ENCODE data around the gene DLK1. TPM values are rescaled to one million over a fixed set of nuclear protein-coding genes. Genes with fewer than 3 reads are reported as not detected.

The DLK1 gene
- polyA plus RNA-seq, 1 of the 3 experiments (the other 2 are of a cell fraction), result 1.7 TPM

DNA sequence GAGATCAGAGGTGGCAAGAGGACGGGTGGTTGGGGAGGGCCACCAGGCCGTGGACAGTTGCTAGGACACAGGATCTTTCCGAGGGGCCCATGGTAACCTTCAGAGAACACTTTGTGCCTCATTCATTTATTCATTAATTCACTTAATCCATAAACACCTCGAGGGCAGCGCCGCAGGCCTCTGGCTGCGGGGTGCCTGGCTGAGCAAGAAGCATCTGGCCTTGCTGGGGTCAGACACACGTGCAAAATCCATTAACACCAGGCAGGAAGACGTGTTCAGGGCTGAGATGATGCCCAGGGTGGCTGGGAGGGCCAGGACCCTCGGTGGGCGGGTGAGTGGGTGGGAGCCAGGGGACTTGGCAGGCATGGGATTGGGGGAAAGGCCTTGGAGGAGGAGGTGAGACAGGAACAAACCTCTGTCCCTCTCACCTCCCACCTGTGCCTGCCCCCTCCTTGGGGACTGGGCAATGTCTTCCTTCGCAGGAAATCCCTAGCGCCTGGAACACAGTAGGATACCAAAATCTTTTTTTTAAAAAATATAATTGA is 6.6 kb upstream of the DLK1 start:
- Histone ChIP-seq H3K4me3 (ENCODE audit: low read depth in 2 of 2, low read length in 1 of 2) (no peak overlapping the region), H3K9me2 (no peaks in the 10 kb centered on the region), H3K4me2 (no peak overlapping the region), H3K9ac (no peak overlapping the region), H3K27ac (ENCODE audit: low read depth in 2 of 2, low read length in 1 of 2) (peak overlapping the region in 1 of 2 experiments; percentile 68; a peak in 1 of 4 replicates), H2AFZ (ENCODE audit: low read depth) (no peak overlapping the region), H3K36me3 (replicated peaks in 1 of 2; ENCODE audit: control insufficient read depth in 1 of 2, insufficient read depth in 2 of 2, low read length in 1 of 2) (no peaks in the 10 kb centered on the region), H3K4me1 (ENCODE audit: control insufficient read depth in 1 of 2, insufficient read depth in 2 of 2, low read depth in 1 of 2, low read length in 1 of 2) (peaks cover 0 to 81% of the 10 kb centered on the region in 2 experiments; a peak in 1 of 4 replicates), H3K27me3 (ENCODE audit: insufficient read depth) (no peaks in the 10 kb centered on the region), H3K9me3 (no peaks in the 10 kb centered on the region), H4K20me1 (ENCODE audit: insufficient read depth) (no peaks in the 10 kb centered on the region), H3K79me2 (ENCODE audit: insufficient read depth) (no peaks in the 10 kb centered on the region), H3F3A (replicated peaks; ENCODE audit: insufficient read depth) (no peaks in the 10 kb centered on the region)
- peak; percentile 64 for DNase-seq
- 56% methylated on average over 11 of the region's 13 CpGs for WGBS (ENCODE audit: low lambda C conversion rate)
- ChIA-PET CTCF (no interaction called here), POLR2A (interaction anchor here (0.8 kb wide), 1 partner anchor 9 kb away, joined by 3 read pairs; no protein-coding TSS in a partner anchor)
- no peak for TF ChIP-seq RAD21 (IDR thresholded peaks at IDR 0.05; ENCODE audit: low read length)
- TF ChIP-seq FOXJ3 (CRISPR knock-in tag; IDR thresholded peaks at IDR 0.05), result no peak
- no peak for TF ChIP-seq RXRA (IDR thresholded peaks at IDR 0.05; ENCODE audit: borderline replicate concordance, low read depth)
- TF ChIP-seq CHD2 (IDR thresholded peaks at IDR 0.05; ENCODE audit: low read length, partially characterized antibody), result no peak
- no peak for TF ChIP-seq YY1 (IDR thresholded peaks at IDR 0.05; ENCODE audit: low read depth)
- TF ChIP-seq ELF1 (IDR thresholded peaks at IDR 0.05), result no peak
- no peak for TF ChIP-seq EZH2phosphoT487 (IDR thresholded peaks at IDR 0.05; ENCODE audit: borderline replicate concordance, low read depth)
- TF ChIP-seq FOSL2 (IDR thresholded peaks at IDR 0.05; ENCODE audit: borderline replicate concordance, low read depth), result no peak
- no peak for TF ChIP-seq TEAD4 (IDR thresholded peaks at IDR 0.05; ENCODE audit: borderline replicate concordance, insufficient read depth)
- TF ChIP-seq, protein P1, sequence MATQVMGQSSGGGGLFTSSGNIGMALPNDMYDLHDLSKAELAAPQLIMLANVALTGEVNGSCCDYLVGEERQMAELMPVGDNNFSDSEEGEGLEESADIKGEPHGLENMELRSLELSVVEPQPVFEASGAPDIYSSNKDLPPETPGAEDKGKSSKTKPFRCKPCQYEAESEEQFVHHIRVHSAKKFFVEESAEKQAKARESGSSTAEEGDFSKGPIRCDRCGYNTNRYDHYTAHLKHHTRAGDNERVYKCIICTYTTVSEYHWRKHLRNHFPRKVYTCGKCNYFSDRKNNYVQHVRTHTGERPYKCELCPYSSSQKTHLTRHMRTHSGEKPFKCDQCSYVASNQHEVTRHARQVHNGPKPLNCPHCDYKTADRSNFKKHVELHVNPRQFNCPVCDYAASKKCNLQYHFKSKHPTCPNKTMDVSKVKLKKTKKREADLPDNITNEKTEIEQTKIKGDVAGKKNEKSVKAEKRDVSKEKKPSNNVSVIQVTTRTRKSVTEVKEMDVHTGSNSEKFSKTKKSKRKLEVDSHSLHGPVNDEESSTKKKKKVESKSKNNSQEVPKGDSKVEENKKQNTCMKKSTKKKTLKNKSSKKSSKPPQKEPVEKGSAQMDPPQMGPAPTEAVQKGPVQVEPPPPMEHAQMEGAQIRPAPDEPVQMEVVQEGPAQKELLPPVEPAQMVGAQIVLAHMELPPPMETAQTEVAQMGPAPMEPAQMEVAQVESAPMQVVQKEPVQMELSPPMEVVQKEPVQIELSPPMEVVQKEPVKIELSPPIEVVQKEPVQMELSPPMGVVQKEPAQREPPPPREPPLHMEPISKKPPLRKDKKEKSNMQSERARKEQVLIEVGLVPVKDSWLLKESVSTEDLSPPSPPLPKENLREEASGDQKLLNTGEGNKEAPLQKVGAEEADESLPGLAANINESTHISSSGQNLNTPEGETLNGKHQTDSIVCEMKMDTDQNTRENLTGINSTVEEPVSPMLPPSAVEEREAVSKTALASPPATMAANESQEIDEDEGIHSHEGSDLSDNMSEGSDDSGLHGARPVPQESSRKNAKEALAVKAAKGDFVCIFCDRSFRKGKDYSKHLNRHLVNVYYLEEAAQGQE (IDR thresholded peaks at IDR 0.05; ENCODE audit: low read depth, low read length), result no peak
- TF ChIP-seq, protein P2, sequence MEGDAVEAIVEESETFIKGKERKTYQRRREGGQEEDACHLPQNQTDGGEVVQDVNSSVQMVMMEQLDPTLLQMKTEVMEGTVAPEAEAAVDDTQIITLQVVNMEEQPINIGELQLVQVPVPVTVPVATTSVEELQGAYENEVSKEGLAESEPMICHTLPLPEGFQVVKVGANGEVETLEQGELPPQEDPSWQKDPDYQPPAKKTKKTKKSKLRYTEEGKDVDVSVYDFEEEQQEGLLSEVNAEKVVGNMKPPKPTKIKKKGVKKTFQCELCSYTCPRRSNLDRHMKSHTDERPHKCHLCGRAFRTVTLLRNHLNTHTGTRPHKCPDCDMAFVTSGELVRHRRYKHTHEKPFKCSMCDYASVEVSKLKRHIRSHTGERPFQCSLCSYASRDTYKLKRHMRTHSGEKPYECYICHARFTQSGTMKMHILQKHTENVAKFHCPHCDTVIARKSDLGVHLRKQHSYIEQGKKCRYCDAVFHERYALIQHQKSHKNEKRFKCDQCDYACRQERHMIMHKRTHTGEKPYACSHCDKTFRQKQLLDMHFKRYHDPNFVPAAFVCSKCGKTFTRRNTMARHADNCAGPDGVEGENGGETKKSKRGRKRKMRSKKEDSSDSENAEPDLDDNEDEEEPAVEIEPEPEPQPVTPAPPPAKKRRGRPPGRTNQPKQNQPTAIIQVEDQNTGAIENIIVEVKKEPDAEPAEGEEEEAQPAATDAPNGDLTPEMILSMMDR (IDR thresholded peaks at IDR 0.05), result no peak
- no peak; a peak in 1 of 4 replicates for TF ChIP-seq EP300 (IDR thresholded peaks at IDR 0.05; ENCODE audit: borderline replicate concordance in 1 of 2, low read depth in 1 of 2, low read length in 1 of 2)
- TF ChIP-seq, protein P3, sequence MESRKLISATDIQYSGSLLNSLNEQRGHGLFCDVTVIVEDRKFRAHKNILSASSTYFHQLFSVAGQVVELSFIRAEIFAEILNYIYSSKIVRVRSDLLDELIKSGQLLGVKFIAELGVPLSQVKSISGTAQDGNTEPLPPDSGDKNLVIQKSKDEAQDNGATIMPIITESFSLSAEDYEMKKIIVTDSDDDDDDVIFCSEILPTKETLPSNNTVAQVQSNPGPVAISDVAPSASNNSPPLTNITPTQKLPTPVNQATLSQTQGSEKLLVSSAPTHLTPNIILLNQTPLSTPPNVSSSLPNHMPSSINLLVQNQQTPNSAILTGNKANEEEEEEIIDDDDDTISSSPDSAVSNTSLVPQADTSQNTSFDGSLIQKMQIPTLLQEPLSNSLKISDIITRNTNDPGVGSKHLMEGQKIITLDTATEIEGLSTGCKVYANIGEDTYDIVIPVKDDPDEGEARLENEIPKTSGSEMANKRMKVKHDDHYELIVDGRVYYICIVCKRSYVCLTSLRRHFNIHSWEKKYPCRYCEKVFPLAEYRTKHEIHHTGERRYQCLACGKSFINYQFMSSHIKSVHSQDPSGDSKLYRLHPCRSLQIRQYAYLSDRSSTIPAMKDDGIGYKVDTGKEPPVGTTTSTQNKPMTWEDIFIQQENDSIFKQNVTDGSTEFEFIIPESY (IDR thresholded peaks at IDR 0.05; ENCODE audit: borderline replicate concordance, low read depth), result no peak
- no peak for TF ChIP-seq MEF2A (IDR thresholded peaks at IDR 0.05; ENCODE audit: borderline replicate concordance, low read depth)
- no peak for TF ChIP-seq GABPA (IDR thresholded peaks at IDR 0.05; ENCODE audit: low read depth)
- no peak for TF ChIP-seq RCOR1 (IDR thresholded peaks at IDR 0.05; ENCODE audit: low read length)
- TF ChIP-seq, protein P4, sequence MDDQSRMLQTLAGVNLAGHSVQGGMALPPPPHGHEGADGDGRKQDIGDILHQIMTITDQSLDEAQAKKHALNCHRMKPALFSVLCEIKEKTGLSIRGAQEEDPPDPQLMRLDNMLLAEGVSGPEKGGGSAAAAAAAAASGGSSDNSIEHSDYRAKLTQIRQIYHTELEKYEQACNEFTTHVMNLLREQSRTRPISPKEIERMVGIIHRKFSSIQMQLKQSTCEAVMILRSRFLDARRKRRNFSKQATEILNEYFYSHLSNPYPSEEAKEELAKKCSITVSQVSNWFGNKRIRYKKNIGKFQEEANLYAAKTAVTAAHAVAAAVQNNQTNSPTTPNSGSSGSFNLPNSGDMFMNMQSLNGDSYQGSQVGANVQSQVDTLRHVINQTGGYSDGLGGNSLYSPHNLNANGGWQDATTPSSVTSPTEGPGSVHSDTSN (IDR thresholded peaks at IDR 0.05), result no peak
- TF ChIP-seq, protein P5, sequence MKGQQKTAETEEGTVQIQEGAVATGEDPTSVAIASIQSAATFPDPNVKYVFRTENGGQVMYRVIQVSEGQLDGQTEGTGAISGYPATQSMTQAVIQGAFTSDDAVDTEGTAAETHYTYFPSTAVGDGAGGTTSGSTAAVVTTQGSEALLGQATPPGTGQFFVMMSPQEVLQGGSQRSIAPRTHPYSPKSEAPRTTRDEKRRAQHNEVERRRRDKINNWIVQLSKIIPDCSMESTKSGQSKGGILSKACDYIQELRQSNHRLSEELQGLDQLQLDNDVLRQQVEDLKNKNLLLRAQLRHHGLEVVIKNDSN (IDR thresholded peaks at IDR 0.05; ENCODE audit: borderline replicate concordance, low read depth), result no peak
- TF ChIP-seq POLR2AphosphoS5 (IDR thresholded peaks at IDR 0.05; ENCODE audit: low read depth, low read length), result no peak

All from SK-N-SH (cell line).